HepG2 (cell line): ENCODE data around the gene KRTAP19-6. TPM values are rescaled to one million over a fixed set of nuclear protein-coding genes. Genes with fewer than 3 reads are reported as not detected.

Source experiments
- ATAC-seq: fragments of 200-7000 bp; cut with Tn5 transposase; 3 replicates; pipeline ENCODE4 v1.9.1; 2020; ENCODE audit warnings: mild to moderate bottlenecking, moderate library complexity
- BruUV-seq: library from RNA; stranded (reverse); fragments of 400-500 nt; replicated peaks from 2 replicates; lab custom pipeline; 2021; lab: Mats Ljungman, UMichigan
- CTCF ChIA-PET: fragments of 300-600 bp; formaldehyde crosslinking; extraction: SDS; loops from one replicate; lab custom pipeline; 2021; ENCODE audit warnings: low total read pairs, inconsistent platforms, low intra/inter-chr PET ratio; lab: Yijun Ruan, JAX
- POLR2A ChIA-PET: fragments of 350-600 bp; sonication (Branson Sonifier 250); formaldehyde crosslinking; loops from one replicate; lab custom pipeline; 2020; ENCODE audit warnings: antibody characterized with exemption, inconsistent platforms; lab: Yijun Ruan, JAX
- DNase-seq: peaks from one replicate; pipeline ENCODE4 v3.0.0-alpha.2; 2015; ENCODE audit warnings: low spot score
- FAIRE-seq: peaks from 3 replicates; lab custom pipeline; 2011; peaks lifted over from hg19 to GRCh38; lab: Jason Lieb, UNC
- H2AFZ ChIP-seq: one replicate; pipeline ENCODE4 v1.6.1; 2011; ENCODE audit warnings: low read length, inconsistent platforms
- H3K27ac ChIP-seq: fragments of 300-600 bp; 3 replicates; pipeline ENCODE4 v1.8.0; 2011; ENCODE audit warnings: mixed run types, mild to moderate bottlenecking, mixed read lengths, low read length, inconsistent platforms; ENCODE audit not compliant: insufficient read depth; ENCODE audit errors: extremely low read length
- H3K27me3 ChIP-seq, 2 experiments: fragments of 200-600 bp in 1 of 2; 2 replicates in 1 of 2; 3 replicates in 1 of 2; pipeline versions ENCODE4 v1.6.0 to v1.8.0; 2011; ENCODE audit warnings: low read length in 2 of 2, mild to moderate bottlenecking in 2 of 2, moderate library complexity in 2 of 2, inconsistent platforms in 1 of 2; ENCODE audit not compliant: insufficient read depth in 2 of 2, control insufficient read depth in 1 of 2
- H3K36me3 ChIP-seq, 2 experiments: fragments of 200-600 bp in 1 of 2; replicated peaks in 1 of 2; 2 replicates in 1 of 2; 3 replicates in 1 of 2; pipeline versions ENCODE4 v1.5.1 to v1.8.0; 2011; ENCODE audit warnings: low read length in 2 of 2, inconsistent platforms in 1 of 2; ENCODE audit not compliant: insufficient read depth in 2 of 2, control insufficient read depth in 1 of 2
- H3K4me1 ChIP-seq: 2 replicates; pipeline ENCODE4 v1.5.1; 2012; ENCODE audit warnings: low read length, inconsistent platforms; ENCODE audit not compliant: insufficient read depth
- H3K4me2 ChIP-seq: 2 replicates; pipeline ENCODE4 v1.6.0; 2011; ENCODE audit warnings: low read depth, low read length, inconsistent platforms
- H3K4me3 ChIP-seq, 3 experiments: fragments of 200-600 bp in 1 of 3; sonication (generic), shearing (Covaris generic) in 1 of 3; replicated peaks in 1 of 3; 2 replicates each; pipeline ENCODE4 v1.5.1; 2011 to 2016; ENCODE audit warnings: low read length in 3 of 3, inconsistent platforms in 2 of 3, low read depth in 2 of 3, mild to moderate bottlenecking in 2 of 3, control low read depth in 1 of 3, mixed read lengths in 1 of 3; ENCODE audit not compliant: insufficient read depth in 1 of 3
- H3K79me2 ChIP-seq: one replicate; pipeline ENCODE4 v1.6.1; 2011; ENCODE audit warnings: low read length, inconsistent platforms; ENCODE audit not compliant: insufficient read depth
- H3K9ac ChIP-seq: 2 replicates; pipeline ENCODE4 v1.6.0; 2011; ENCODE audit warnings: mild to moderate bottlenecking, low read depth, low read length, inconsistent platforms; ENCODE audit not compliant: insufficient read depth
- H3K9me3 ChIP-seq: 2 replicates; pipeline ENCODE4 v1.5.1; 2012; ENCODE audit warnings: mild to moderate bottlenecking, low read length
- H4K20me1 ChIP-seq: 2 replicates; pipeline ENCODE4 v1.6.0; 2011; ENCODE audit warnings: inconsistent platforms, mild to moderate bottlenecking, low read length, moderate library complexity; ENCODE audit not compliant: insufficient read depth
- ATF7 ChIP-seq, 2 experiments: fragments of 450-650 bp in 1 of 2; sonication (generic) in 1 of 2; formaldehyde crosslinking in 1 of 2; IDR thresholded peaks; 2 replicates each; pipeline versions ENCODE4 v1.4.0 to v1.6.1; 2016 to 2020; ENCODE audit warnings: antibody characterized with exemption in 1 of 2, mild to moderate bottlenecking in 1 of 2, missing genetic modification reagents in 1 of 2
- CREM ChIP-seq, 2 experiments: sonication (generic) in 1 of 2; formaldehyde crosslinking in 1 of 2; IDR thresholded peaks; 2 replicates each; pipeline versions ENCODE4 v1.4.0 to v1.6.1; 2016 to 2020; ENCODE audit warnings: antibody characterized with exemption in 1 of 2, mild to moderate bottlenecking in 1 of 2, missing genetic modification reagents in 1 of 2
- GATAD2A ChIP-seq: IDR thresholded peaks from 2 replicates; pipeline ENCODE4 v1.6.1; 2016
- HDAC1 ChIP-seq: sonication (generic); formaldehyde crosslinking; IDR thresholded peaks from 2 replicates; pipeline ENCODE4 v1.5.1; 2020; ENCODE audit warnings: mild to moderate bottlenecking, missing genetic modification reagents
- IRF2 ChIP-seq: IDR thresholded peaks from 2 replicates; pipeline ENCODE4 v1.6.1; 2018; ENCODE audit warnings: missing genetic modification reagents, missing compliant biosample characterization
- ZNF570 ChIP-seq: sonication (generic); formaldehyde crosslinking; IDR thresholded peaks from 2 replicates; pipeline ENCODE4 v1.4.0; 2020; ENCODE audit warnings: mild to moderate bottlenecking, missing genetic modification reagents, borderline replicate concordance
- WGBS: methylation state at CpG from one replicate; pipeline ENCODE4 v1.1.6; 2017; ENCODE audit warnings: low lambda C conversion rate; 5-methylcytosine and 5-hydroxymethylcytosine counted together
- in situ Hi-C: cut with HindIII; loops from 2 replicates; pipeline ENCODE4 v1.10.0; 2017; ENCODE audit warnings: low pct_unique_long_range_greater_than_20kb; ENCODE audit not compliant: extremely low pct_ligation_motif_present
- intact Hi-C: fragments of 100-400 bp; cut with micrococcal nuclease; formaldehyde crosslinking; loops from one replicate; pipeline ENCODE4 v1.10.0; 2022; ENCODE audit not compliant: unreplicated experiment
- polyA plus RNA-seq, 8 experiments: library from polyadenylated mRNA; depleted of rRNA in 3 of 8; stranded (reverse) in 7 of 8; unstranded in 1 of 8; fragments of >200 nt; fragmentation: Illumina TruSeq in 4 of 8; extraction: Trizol in 4 of 8; gene quantifications; 2 replicates each; pipeline versions ENCODE4 v1.2.1 to v1.2.3, GENCODE V29; 2011 to 2016; ENCODE audit warnings: low read depth in 4 of 8, missing spikeins in 1 of 8, mixed read lengths in 1 of 8; ENCODE audit not compliant: insufficient read depth in 1 of 8
- total RNA-seq, 5 experiments: library from RNA; depleted of rRNA; stranded (reverse); fragments of >200 nt; fragmentation: Illumina TruSeq; extraction: Trizol; gene quantifications; 2 replicates each; pipeline ENCODE4 v1.2.3, GENCODE V29; 2016; ENCODE audit warnings: low read depth in 1 of 5
- TF ChIP-seq, protein P1 (sequence below): sonication (generic); formaldehyde crosslinking; IDR thresholded peaks from 2 replicates; pipeline ENCODE4 v1.8.1; 2022; ENCODE audit warnings: mild to moderate bottlenecking, missing genetic modification reagents
- TF ChIP-seq, protein P2 (sequence below): sonication (generic); formaldehyde crosslinking; IDR thresholded peaks from 2 replicates; pipeline ENCODE4 v1.5.0; 2020; ENCODE audit warnings: missing genetic modification reagents

The KRTAP19-6 gene
- total and polyA plus RNA-seq, 2 of the 13 experiments (the other 11 are each of a cell fraction or from before 2014, with no cell fraction given): not detected

DNA sequence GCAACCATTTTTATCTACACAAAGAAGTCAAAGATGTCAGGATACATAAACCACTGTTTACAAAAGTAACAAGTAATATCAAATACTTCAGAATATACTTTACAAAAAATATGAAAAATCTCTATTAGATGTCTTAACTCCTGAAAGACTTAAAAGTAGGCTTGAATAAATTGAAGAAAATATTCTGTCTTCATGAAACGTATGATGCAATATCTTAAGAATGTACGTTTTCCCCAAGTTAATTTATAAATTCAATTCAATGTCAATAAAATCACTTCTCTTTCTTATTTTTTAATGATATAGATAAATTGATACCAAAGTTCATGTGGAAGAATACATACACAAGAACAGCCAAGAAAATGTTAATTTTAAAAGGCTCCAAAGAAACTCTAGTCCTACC lies 13.4 kb upstream of the KRTAP19-6 start:
- H3K36me3 ChIP-seq: no peaks in the 10 kb centered on the region
- H3K4me3 ChIP-seq: no peak overlapping the region
- POLR2A ChIA-PET: no interaction called here
- FAIRE-seq (no peak), DNase-seq (no peak), ATAC-seq (no peak)
- TF ChIP-seq, protein P1, sequence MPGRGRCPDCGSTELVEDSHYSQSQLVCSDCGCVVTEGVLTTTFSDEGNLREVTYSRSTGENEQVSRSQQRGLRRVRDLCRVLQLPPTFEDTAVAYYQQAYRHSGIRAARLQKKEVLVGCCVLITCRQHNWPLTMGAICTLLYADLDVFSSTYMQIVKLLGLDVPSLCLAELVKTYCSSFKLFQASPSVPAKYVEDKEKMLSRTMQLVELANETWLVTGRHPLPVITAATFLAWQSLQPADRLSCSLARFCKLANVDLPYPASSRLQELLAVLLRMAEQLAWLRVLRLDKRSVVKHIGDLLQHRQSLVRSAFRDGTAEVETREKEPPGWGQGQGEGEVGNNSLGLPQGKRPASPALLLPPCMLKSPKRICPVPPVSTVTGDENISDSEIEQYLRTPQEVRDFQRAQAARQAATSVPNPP (CRISPR knock-in tag): no peak
- TF ChIP-seq, protein P2, sequence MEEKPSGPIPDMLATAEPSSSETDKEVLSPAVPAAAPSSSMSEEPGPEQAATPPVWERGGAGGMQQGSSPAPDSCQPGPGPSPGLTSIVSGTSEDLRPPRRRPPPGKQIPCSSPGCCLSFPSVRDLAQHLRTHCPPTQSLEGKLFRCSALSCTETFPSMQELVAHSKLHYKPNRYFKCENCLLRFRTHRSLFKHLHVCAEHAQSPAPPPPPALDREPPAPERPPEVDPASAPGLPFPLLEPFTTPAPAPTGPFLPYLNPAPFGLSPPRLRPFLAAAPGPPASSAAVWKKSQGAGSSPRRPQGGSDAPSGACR: no peak
- TF ChIP-seq GATAD2A (no peak), IRF2 (CRISPR knock-in tag) (no peak), ATF7 (IDR thresholded peaks at IDR 0.05) (0 out of 2 replicates have a peak, but pooled peaks have one; percentile 7), ATF7 (CRISPR knock-in tag; IDR thresholded peaks at IDR 0.05) (no peak), HDAC1 (CRISPR knock-in tag) (no peak), ZNF570 (no peak), CREM (IDR thresholded peaks at IDR 0.05) (no peak), CREM (CRISPR knock-in tag; IDR thresholded peaks at IDR 0.05) (no peak)
- H3K4me2 ChIP-seq: no peak overlapping the region
- no peak overlapping the region for H3K27ac ChIP-seq
- in situ Hi-C loops: no loop called here
- H3K4me1 ChIP-seq: no peaks in the 10 kb centered on the region
- intact Hi-C loops: no loop called here
- no peaks in the 10 kb centered on the region for H3K27me3 ChIP-seq
- H4K20me1 ChIP-seq: no peaks in the 10 kb centered on the region
- H3K9me3 ChIP-seq: peaks cover 90% of the 10 kb centered on the region
- no TSS peak for BruUV-seq
- no peak overlapping the region for H2AFZ ChIP-seq
- H3K79me2 ChIP-seq: no peaks in the 10 kb centered on the region
- CTCF ChIA-PET: no interaction called here
- 10% methylated on average over 2 of the region's 2 CpGs for WGBS
- H3K9ac ChIP-seq: no peak overlapping the region
